IPS-18a (cell line): ENCODE results near the gene PHF21A.

Experiments
- H3K27ac ChIP-seq: one replicate; pipeline ENCODE4 v1.5.1; 2013; ENCODE audit warnings: low read length
- H3K27me3 ChIP-seq: one replicate; pipeline ENCODE4 v1.6.1; 2013; ENCODE audit warnings: mild to moderate bottlenecking, low read length; ENCODE audit not compliant: control insufficient read depth, insufficient read depth
- H3K36me3 ChIP-seq: one replicate; pipeline ENCODE4 v1.6.1; 2013; ENCODE audit warnings: low read depth, low read length; ENCODE audit not compliant: control insufficient read depth
- H3K4me1 ChIP-seq: one replicate; pipeline ENCODE4 v1.6.1; 2013; ENCODE audit warnings: low read depth, low read length; ENCODE audit not compliant: control insufficient read depth
- H3K4me3 ChIP-seq: one replicate; pipeline ENCODE4 v1.5.1; 2013; ENCODE audit warnings: low read length
- H3K9ac ChIP-seq: one replicate; pipeline ENCODE4 v1.6.1; 2013; ENCODE audit warnings: mild to moderate bottlenecking, low read length, moderate library complexity
- H3K9me3 ChIP-seq: one replicate; pipeline ENCODE4 v1.6.1; 2013; ENCODE audit warnings: low read depth, low read length; ENCODE audit not compliant: control insufficient read depth

The PHF21A gene

DNA sequence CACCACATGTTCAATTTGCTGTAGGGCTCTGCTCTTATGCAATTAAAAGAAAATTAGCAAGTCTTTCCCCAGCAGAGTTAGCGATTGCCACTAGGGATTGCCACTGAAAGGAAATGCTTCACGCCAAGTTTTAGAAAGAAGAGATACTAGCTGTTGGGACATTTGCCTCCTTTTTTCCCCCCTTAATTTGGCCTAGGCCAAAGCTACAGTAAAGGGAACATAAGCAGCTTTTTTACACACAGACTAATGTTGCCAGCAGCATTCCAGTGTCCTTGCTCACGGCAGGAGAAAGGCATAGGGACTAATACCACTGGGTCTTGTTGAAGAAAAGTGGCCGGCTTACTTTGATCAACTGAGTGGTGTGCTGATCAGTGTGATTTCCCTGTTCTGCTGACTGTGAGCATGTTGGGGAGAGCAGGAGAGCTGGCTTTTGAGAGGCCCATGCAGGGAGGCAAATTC, 71.2 kb downstream of the PHF21A start:
- no peaks in the 10 kb centered on the region for H3K9me3 ChIP-seq
- peak overlapping the region; percentile 19 for H3K9ac ChIP-seq
- peak overlapping the region; percentile 68 for H3K27ac ChIP-seq
- H3K36me3 ChIP-seq, result no peaks in the 10 kb centered on the region
- H3K4me3 ChIP-seq, result peak overlapping the region; percentile 26
- H3K27me3 ChIP-seq, result no peaks in the 10 kb centered on the region
- H3K4me1 ChIP-seq, result peaks cover 58% of the 10 kb centered on the region

GRCh38 chr11:46049325-46049897, 71.8 kb downstream of the PHF21A start:
- no peaks in the 10 kb centered on the region for H3K9me3 ChIP-seq
- peak overlapping the region; percentile 68 for H3K27ac ChIP-seq
- no peaks in the 10 kb centered on the region for H3K27me3 ChIP-seq
- peak overlapping the region; percentile 19 for H3K9ac ChIP-seq
- no peaks in the 10 kb centered on the region for H3K36me3 ChIP-seq
- H3K4me3 ChIP-seq, result no peak overlapping the region
- H3K4me1 ChIP-seq, result peaks cover 52% of the 10 kb centered on the region

DNA sequence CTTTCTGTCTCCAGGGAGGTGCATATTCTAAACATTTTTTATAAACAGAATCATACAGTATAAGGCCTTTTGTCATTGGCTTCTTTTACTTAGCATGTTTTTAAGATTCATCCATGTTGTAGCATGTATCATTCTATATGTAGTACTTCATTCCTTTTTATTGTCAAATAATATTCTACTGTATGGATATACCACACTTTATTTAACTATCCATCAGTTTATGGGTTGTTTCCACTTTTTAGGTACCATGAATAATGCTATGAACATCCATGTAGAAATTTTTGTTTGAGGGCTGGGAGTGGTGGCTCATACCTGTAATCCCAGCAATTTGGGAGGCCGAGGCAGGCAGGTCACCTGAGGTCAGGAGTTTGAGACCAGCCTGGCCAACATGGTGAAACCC, 73.1 kb downstream of the PHF21A start:
- no peak overlapping the region for H3K27ac ChIP-seq
- no peaks in the 10 kb centered on the region for H3K27me3 ChIP-seq
- H3K4me1 ChIP-seq, result peaks cover 46% of the 10 kb centered on the region
- H3K4me3 ChIP-seq, result no peak overlapping the region
- no peak overlapping the region for H3K9ac ChIP-seq
- H3K9me3 ChIP-seq, result no peaks in the 10 kb centered on the region
- H3K36me3 ChIP-seq, result no peaks in the 10 kb centered on the region

- Histone ChIP-seq H3K36me3 (no peaks in the 10 kb centered on the region), H3K27ac (no peak overlapping the region), H3K9ac (no peak overlapping the region), H3K4me3 (no peak overlapping the region), H3K4me1 (peaks cover 42% of the 10 kb centered on the region), H3K9me3 (no peaks in the 10 kb centered on the region), H3K27me3 (no peaks in the 10 kb centered on the region)
Observed at GRCh38 chr11:46047520-46047919, 73.7 kb downstream of the PHF21A start.

DNA sequence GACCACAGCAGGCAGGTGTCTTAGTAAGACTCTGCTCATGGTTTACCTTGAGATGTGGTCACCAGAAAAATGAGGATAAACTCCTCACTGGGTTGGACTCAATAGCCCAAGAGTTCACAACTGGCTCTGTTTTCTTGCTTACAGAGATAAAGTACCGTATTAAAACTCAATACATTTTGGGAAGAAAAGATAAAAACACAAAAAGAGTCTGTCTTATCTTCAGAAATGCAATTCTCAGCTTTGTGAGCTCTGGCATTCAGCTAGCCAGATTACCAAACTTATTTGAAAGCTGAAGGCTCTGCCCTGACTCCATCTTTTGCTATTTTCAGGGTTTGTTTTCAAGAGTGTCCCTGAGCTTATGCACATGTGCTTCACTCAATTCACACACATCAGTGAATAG, 75.4 kb downstream of the PHF21A start:
- Histone ChIP-seq H3K4me1 (peaks cover 28% of the 10 kb centered on the region), H3K27ac (no peak overlapping the region), H3K4me3 (no peak overlapping the region), H3K27me3 (no peaks in the 10 kb centered on the region), H3K9ac (no peak overlapping the region), H3K9me3 (no peaks in the 10 kb centered on the region), H3K36me3 (no peaks in the 10 kb centered on the region)

- no peaks in the 10 kb centered on the region for H3K36me3 ChIP-seq
- H3K27me3 ChIP-seq, result no peaks in the 10 kb centered on the region
- H3K27ac ChIP-seq, result no peak overlapping the region
- H3K4me1 ChIP-seq, result peaks cover 16% of the 10 kb centered on the region
- no peaks in the 10 kb centered on the region for H3K9me3 ChIP-seq
- no peak overlapping the region for H3K4me3 ChIP-seq
- H3K9ac ChIP-seq, result no peak overlapping the region
Observed at GRCh38 chr11:46044601-46045000, 76.7 kb downstream of the PHF21A start.

DNA sequence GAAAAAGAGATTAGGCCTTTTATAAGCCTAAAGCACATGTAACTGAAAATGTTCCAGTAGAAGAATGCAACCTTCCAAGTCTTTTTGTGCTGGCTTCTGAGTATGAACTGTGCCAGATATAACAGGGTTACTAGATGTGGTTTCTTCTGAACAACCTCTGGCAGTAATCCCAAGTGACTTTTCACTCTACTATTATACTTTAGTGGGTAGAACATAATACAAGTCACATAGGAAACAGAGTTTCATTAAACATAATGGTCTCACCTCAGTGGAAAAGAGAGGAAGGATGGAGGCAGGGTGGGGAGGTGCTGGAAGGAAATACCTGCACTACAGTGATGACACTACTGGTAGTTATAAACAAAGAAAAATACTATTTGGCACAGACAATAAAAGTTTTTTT, 81.3 kb downstream of the PHF21A start:
- no peaks in the 10 kb centered on the region for H3K27me3 ChIP-seq
- no peak overlapping the region for H3K9ac ChIP-seq
- H3K27ac ChIP-seq, result no peak overlapping the region
- H3K4me3 ChIP-seq, result no peak overlapping the region
- no peaks in the 10 kb centered on the region for H3K9me3 ChIP-seq
- no peaks in the 10 kb centered on the region for H3K36me3 ChIP-seq
- H3K4me1 ChIP-seq, result no peaks in the 10 kb centered on the region

- Histone ChIP-seq H3K27ac (no peak overlapping the region), H3K9ac (no peak overlapping the region), H3K27me3 (no peaks in the 10 kb centered on the region)
Observed at GRCh38 chr11:46038529-46038928, 82.7 kb downstream of the PHF21A start.

DNA sequence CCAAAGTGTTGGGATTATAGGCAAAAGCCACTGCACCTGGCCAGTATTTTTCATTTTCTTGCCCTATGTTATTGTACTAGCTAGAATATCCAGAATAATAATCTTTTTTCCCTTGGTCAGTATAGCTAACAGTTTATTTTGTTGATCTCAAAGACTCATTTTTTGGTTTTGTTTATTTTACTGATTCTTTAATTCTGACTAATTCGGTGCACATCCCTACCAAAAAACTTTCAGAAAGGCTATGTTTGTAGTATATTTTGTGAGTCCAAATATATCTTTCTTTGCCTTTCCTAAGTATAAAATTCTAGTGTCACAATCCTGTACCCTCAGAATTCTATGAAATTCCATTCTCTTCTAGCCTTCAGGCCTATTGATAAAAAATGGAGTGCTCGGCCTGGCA, 84.3 kb downstream of the PHF21A start:
- H3K9ac ChIP-seq, result no peak overlapping the region
- H3K27ac ChIP-seq, result no peak overlapping the region
- no peaks in the 10 kb centered on the region for H3K36me3 ChIP-seq
- H3K9me3 ChIP-seq, result no peaks in the 10 kb centered on the region
- H3K27me3 ChIP-seq, result no peaks in the 10 kb centered on the region
- H3K4me3 ChIP-seq, result no peak overlapping the region
- no peaks in the 10 kb centered on the region for H3K4me1 ChIP-seq

More at GRCh38 chr11:46038529-46038928, 82.7 kb downstream of the PHF21A start:
- Histone ChIP-seq H3K9me3 (no peaks in the 10 kb centered on the region), H3K4me3 (no peak overlapping the region), H3K4me1 (no peaks in the 10 kb centered on the region), H3K36me3 (no peaks in the 10 kb centered on the region)

- Histone ChIP-seq H3K4me1 (no peaks in the 10 kb centered on the region), H3K4me3 (no peak overlapping the region), H3K27ac (no peak overlapping the region), H3K36me3 (no peaks in the 10 kb centered on the region), H3K27me3 (no peaks in the 10 kb centered on the region), H3K9me3 (no peaks in the 10 kb centered on the region), H3K9ac (no peak overlapping the region)
Observed at GRCh38 chr11:46036009-46036408, 85.2 kb downstream of the PHF21A start.

GRCh38 chr11:46034041-46034440, 87.2 kb downstream of the PHF21A start:
- Histone ChIP-seq H3K9me3 (no peaks in the 10 kb centered on the region), H3K4me1 (no peaks in the 10 kb centered on the region), H3K27ac (no peak overlapping the region), H3K27me3 (no peaks in the 10 kb centered on the region), H3K9ac (no peak overlapping the region), H3K36me3 (no peaks in the 10 kb centered on the region), H3K4me3 (no peak overlapping the region)

DNA sequence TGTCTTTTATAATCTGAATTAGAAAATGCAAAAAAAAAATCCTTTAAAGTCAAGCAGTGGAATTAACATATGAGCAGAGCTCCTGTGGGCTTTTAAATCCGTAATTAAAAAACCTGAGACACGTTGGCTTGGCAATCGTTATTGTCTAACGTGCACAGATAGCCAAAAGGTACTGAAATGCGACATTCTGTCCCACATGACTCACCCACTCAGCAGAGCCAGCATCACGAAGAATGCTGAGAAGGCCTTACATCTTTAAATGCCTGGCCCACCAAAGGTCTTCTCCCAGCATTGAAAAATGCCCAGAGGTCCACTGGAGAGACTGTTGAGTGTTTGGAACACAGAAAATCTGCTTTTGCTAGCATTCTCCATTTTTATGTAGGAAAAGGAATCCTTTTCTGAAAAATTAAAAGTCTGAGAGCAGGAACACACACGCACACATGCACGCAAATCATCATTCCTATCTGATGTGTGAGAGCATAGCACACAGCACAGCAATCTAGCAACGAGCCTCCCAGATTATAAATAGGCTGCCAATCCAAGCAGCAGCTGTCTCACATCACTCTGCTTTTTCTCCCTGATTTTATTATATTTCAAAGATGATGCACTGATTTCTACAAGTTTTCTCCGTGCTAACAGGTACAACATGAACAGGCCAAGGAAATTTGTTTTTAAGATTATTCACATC, 94.5 kb downstream of the PHF21A start:
- Histone ChIP-seq H3K27ac (no peak overlapping the region), H3K27me3 (no peaks in the 10 kb centered on the region), H3K36me3 (no peaks in the 10 kb centered on the region), H3K4me3 (no peak overlapping the region), H3K9ac (no peak overlapping the region), H3K4me1 (peaks cover 5% of the 10 kb centered on the region), H3K9me3 (no peaks in the 10 kb centered on the region)
